Osteoblast (primary cell): ENCODE data around the gene AS3MT. TPM values are rescaled to one million over a fixed set of nuclear protein-coding genes. Genes with fewer than 3 reads are reported as not detected.

Experiments used
- DNase-seq: peaks from one replicate; pipeline ENCODE4 v3.0.0; 2011; ENCODE audit warnings: low spot score, mixed read lengths; ENCODE audit not compliant: insufficient read length; ENCODE audit errors: missing footprints
- H2AFZ ChIP-seq: 2 replicates; pipeline ENCODE4 v1.6.0; 2011; ENCODE audit warnings: mild to moderate bottlenecking, low read length
- H3K27ac ChIP-seq: 2 replicates; pipeline ENCODE4 v1.5.1; 2011; ENCODE audit warnings: mild to moderate bottlenecking, low read depth, low read length, moderate library complexity
- H3K27me3 ChIP-seq: 2 replicates; pipeline ENCODE4 v1.6.0; 2012; ENCODE audit warnings: mild to moderate bottlenecking, control low read depth, inconsistent platforms, low read length, moderate library complexity; ENCODE audit not compliant: insufficient read depth
- H3K36me3 ChIP-seq: 2 replicates; pipeline ENCODE4 v1.5.1; 2011; ENCODE audit warnings: mild to moderate bottlenecking, low read length, control low read depth, moderate library complexity; ENCODE audit not compliant: insufficient read depth
- H3K4me1 ChIP-seq: 2 replicates; pipeline ENCODE4 v1.5.1; 2011; ENCODE audit warnings: mild to moderate bottlenecking, low read length, control low read depth, moderate library complexity; ENCODE audit not compliant: insufficient read depth
- H3K4me2 ChIP-seq: 2 replicates; pipeline ENCODE4 v1.6.0; 2011; ENCODE audit warnings: mild to moderate bottlenecking, low read length; ENCODE audit not compliant: insufficient read depth
- H3K4me3 ChIP-seq: fragments of 200-600 bp; sonication (generic); 3 replicates; pipeline ENCODE4 v1.5.1; 2012; ENCODE audit warnings: mild to moderate bottlenecking, low read length, inconsistent platforms; ENCODE audit not compliant: insufficient read depth
- H3K79me2 ChIP-seq: 2 replicates; pipeline ENCODE4 v1.6.0; 2012; ENCODE audit warnings: mild to moderate bottlenecking, low read length, control low read depth, inconsistent platforms; ENCODE audit not compliant: insufficient read depth
- H3K9me3 ChIP-seq: 2 replicates; pipeline ENCODE4 v1.5.1; 2011; ENCODE audit warnings: low read depth, low read length, control low read depth
- H4K20me1 ChIP-seq: 2 replicates; pipeline ENCODE4 v1.6.0; 2012; ENCODE audit warnings: mild to moderate bottlenecking, low read length, control low read depth; ENCODE audit not compliant: insufficient read depth
- CTCF ChIP-seq: IDR thresholded peaks from 2 replicates; pipeline ENCODE4 v1.5.1; 2011; ENCODE audit warnings: mild to moderate bottlenecking, low read depth, low read length, moderate library complexity; ENCODE audit errors: extremely low read depth
- total RNA-seq: library from RNA; depleted of rRNA; stranded (reverse); fragments of >200 nt; gene quantifications from 2 replicates; pipeline ENCODE4 v1.2.3, GENCODE V29; 2012

The AS3MT gene
- total RNA-seq, 1 donor, result 6.2 TPM

GRCh38 chr10:102918817-102919245 lies 49.6 kb downstream of the AS3MT start:
- H3K36me3 ChIP-seq, result no peaks in the 10 kb centered on the region
- H2AFZ ChIP-seq, result peak overlapping the region; percentile 99
- TF ChIP-seq CTCF, result no peak
- H3K27me3 ChIP-seq, result peaks cover 15% of the 10 kb centered on the region
- DNase-seq, result peak; percentile 66
- H3K4me1 ChIP-seq, result peaks cover 14% of the 10 kb centered on the region
- H3K4me3 ChIP-seq, result peak overlapping the region; percentile 99
- H3K9me3 ChIP-seq, result no peaks in the 10 kb centered on the region
- H3K79me2 ChIP-seq, result peaks cover 4% of the 10 kb centered on the region
- peak overlapping the region; percentile 91 for H3K27ac ChIP-seq
- H4K20me1 ChIP-seq, result no peaks in the 10 kb centered on the region
- peak overlapping the region; percentile 93 for H3K4me2 ChIP-seq

GRCh38 chr10:102919246-102919959 lies 50.1 kb downstream of the AS3MT start:
- Histone ChIP-seq H3K4me3 (peak overlapping the region; percentile 99), H3K9me3 (no peaks in the 10 kb centered on the region), H3K4me1 (peaks cover 14% of the 10 kb centered on the region), H3K27me3 (peaks cover 15% of the 10 kb centered on the region), H3K4me2 (peak overlapping the region; percentile 93), H2AFZ (peak overlapping the region; percentile 99), H3K27ac (no peak overlapping the region), H4K20me1 (no peaks in the 10 kb centered on the region), H3K36me3 (no peaks in the 10 kb centered on the region), H3K79me2 (peaks cover 4% of the 10 kb centered on the region)
- no peak for DNase-seq
- no peak for TF ChIP-seq CTCF

GRCh38 chr10:102919992-102920739 lies 50.9 kb downstream of the AS3MT start:
- DNase-seq, result peak; percentile 73
- Histone ChIP-seq H3K79me2 (peaks cover 4% of the 10 kb centered on the region), H3K4me1 (peaks cover 14% of the 10 kb centered on the region), H3K4me2 (peak overlapping the region; percentile 93), H3K36me3 (no peaks in the 10 kb centered on the region), H3K27ac (no peak overlapping the region), H3K4me3 (peak overlapping the region; percentile 99), H2AFZ (peak overlapping the region; percentile 99), H4K20me1 (no peaks in the 10 kb centered on the region), H3K9me3 (no peaks in the 10 kb centered on the region), H3K27me3 (peaks cover 15% of the 10 kb centered on the region)
- TF ChIP-seq CTCF, result no peak

GRCh38 chr10:102923601-102924000 lies 54.3 kb downstream of the AS3MT start:
- Histone ChIP-seq H3K4me2 (no peak overlapping the region), H3K4me1 (peaks cover 8% of the 10 kb centered on the region), H3K27me3 (peaks cover 15% of the 10 kb centered on the region), H3K36me3 (no peaks in the 10 kb centered on the region), H3K27ac (no peak overlapping the region), H2AFZ (no peak overlapping the region), H3K9me3 (no peaks in the 10 kb centered on the region), H3K4me3 (no peak overlapping the region), H4K20me1 (no peaks in the 10 kb centered on the region), H3K79me2 (peaks cover 4% of the 10 kb centered on the region)
- DNase-seq, result no peak
- TF ChIP-seq CTCF, result no peak
